Body of pancreas (tissue), 4 donors: ENCODE results near the gene PDK2. TPM values are rescaled to one million over a fixed set of nuclear protein-coding genes. Genes with fewer than 3 reads are reported as not detected.

Experiments used
- ATAC-seq: fragments of 150-250 bp; one replicate; pipeline ENCODE4 v1.9.1; 2016
- DNase-seq, 4 donors: peaks; one replicate each; pipeline ENCODE4 v3.0.0-alpha.2; 2019
- H3K27ac ChIP-seq, 4 donors: fragments of 200-600 bp; sonication (generic); 1 replicate in 3 of 4; 2 replicates in 1 of 4; pipeline versions ENCODE4 v1.5.1 to v1.6.1; 2016 to 2019; ENCODE audit warnings: mild to moderate bottlenecking in 1 of 4, mixed read lengths in 1 of 4, moderate library complexity in 1 of 4
- H3K27me3 ChIP-seq, 2 donors: fragments of 200-600 bp; sonication (generic); one replicate each; pipeline ENCODE4 v1.6.0; 2016; ENCODE audit warnings: mild to moderate bottlenecking in 1 of 2
- H3K36me3 ChIP-seq, 2 donors: fragments of 200-600 bp; sonication (generic); replicated peaks in 1 of 2; 2 replicates each; pipeline ENCODE4 v1.5.1; 2016; ENCODE audit warnings: low read depth in 2 of 2; ENCODE audit not compliant: insufficient read depth in 1 of 2
- H3K4me1 ChIP-seq: fragments of 200-600 bp; sonication (generic); one replicate; pipeline ENCODE4 v1.6.0; 2016
- H3K4me3 ChIP-seq, 2 donors: fragments of 200-600 bp; sonication (generic); 1 replicate in 1 of 2; 2 replicates in 1 of 2; pipeline ENCODE4 v1.5.1; 2016 to 2019
- H3K9me3 ChIP-seq, 3 donors: fragments of 200-600 bp; sonication (generic); 1 replicate in 2 of 3; 2 replicates in 1 of 3; pipeline ENCODE4 v1.5.1; 2016
- CTCF ChIP-seq, 7 experiments: fragments of 450-650 bp in 4 of 7; fragments of 200-600 bp in 3 of 7; sonication (generic) in 3 of 7; IDR thresholded peaks; one replicate each; pipeline ENCODE4 v1.5.1; 2016 to 2019; ENCODE audit warnings: antibody characterized with exemption in 7 of 7
- POLR2A ChIP-seq, 3 donors: fragments of 450-650 bp; IDR thresholded peaks; one replicate each; pipeline ENCODE4 v1.6.1; 2016; ENCODE audit warnings: antibody characterized with exemption in 3 of 3, mild to moderate bottlenecking in 2 of 3
- WGBS, 2 donors: methylation state at CpG; one replicate each; pipeline ENCODE4 v1.1.5; 2017; 5-methylcytosine and 5-hydroxymethylcytosine counted together
- intact Hi-C: fragments of 100-400 bp; cut with DNase I; formaldehyde crosslinking; loops from one replicate; pipeline ENCODE4 v1.15.1; 2023
- total RNA-seq, 2 donors: library from RNA; depleted of rRNA; stranded (reverse); fragments of >200 nt; gene quantifications; one replicate each; pipeline ENCODE4 v1.1.0, GENCODE V29; 2016

Gene PDK2
- total RNA-seq, 2 donors from 2014 or later: 27.0 to 119 TPM

- WGBS, 2 donors: 91 to 96% methylated on average over 11 to 13 of the region's 13 CpGs
- DNase-seq: no peak
- no peaks in the 10 kb centered on the region for H3K9me3 ChIP-seq
- no peak for ATAC-seq
- peaks cover 0 to 2% of the 10 kb centered on the region in 2 donors for H3K36me3 ChIP-seq
- TF ChIP-seq POLR2A (IDR thresholded peaks at IDR 0.05) (no peak), CTCF (IDR thresholded peaks at IDR 0.05) (no peak)
- peaks cover 9% of the 10 kb centered on the region for H3K4me1 ChIP-seq
- no peak overlapping the region for H3K4me3 ChIP-seq
- intact Hi-C loops: no loop called here
- H3K27ac ChIP-seq: no peak overlapping the region
- H3K27me3 ChIP-seq: no peaks in the 10 kb centered on the region
These were observed 27.2 kb upstream of the PDK2 start for GRCh38 chr17:50067996-50068395.

GRCh38 chr17:50070908-50071680 lies 24.1 kb upstream of the PDK2 start:
- 91 to 96% methylated on average over 15 to 16 of the region's 16 CpGs for WGBS, 2 donors
- DNase-seq (no peak), ATAC-seq (no peak)
- Histone ChIP-seq H3K9me3 (no peaks in the 10 kb centered on the region), H3K4me3 (no peak overlapping the region), H3K36me3 (peaks cover 0 to 8% of the 10 kb centered on the region in 2 donors), H3K27ac (no peak overlapping the region), H3K27me3 (no peaks in the 10 kb centered on the region), H3K4me1 (no peaks in the 10 kb centered on the region)
- no peak for TF ChIP-seq CTCF (IDR thresholded peaks at IDR 0.05)
- no peak for TF ChIP-seq POLR2A (IDR thresholded peaks at IDR 0.05)
- intact Hi-C loops: no loop called here

- DNase-seq: no peak
- no peak for ATAC-seq
- Histone ChIP-seq H3K4me3 (no peak overlapping the region), H3K27me3 (no peaks in the 10 kb centered on the region), H3K4me1 (no peaks in the 10 kb centered on the region), H3K36me3 (peaks cover 0 to 8% of the 10 kb centered on the region in 2 donors), H3K27ac (no peak overlapping the region), H3K9me3 (no peaks in the 10 kb centered on the region)
- no peak for TF ChIP-seq POLR2A (IDR thresholded peaks at IDR 0.05)
- no peak for TF ChIP-seq CTCF (IDR thresholded peaks at IDR 0.05)
- 95 to 98% methylated on average over 6 of the region's 6 CpGs for WGBS, 2 donors
- intact Hi-C loops: no loop called here
These were observed 23.5 kb upstream of the PDK2 start for GRCh38 chr17:50071692-50072091.

GRCh38 chr17:50072130-50072529 lies 23.0 kb upstream of the PDK2 start:
- WGBS, 2 donors: 89 to 95% methylated on average over 3 of the region's 3 CpGs

More at GRCh38 chr17:50072130-50072529, 23.0 kb upstream of the PDK2 start:
- no peaks in the 10 kb centered on the region for H3K27me3 ChIP-seq
- no peak for ATAC-seq
- no peaks in the 10 kb centered on the region for H3K4me1 ChIP-seq
- no peaks in the 10 kb centered on the region for H3K9me3 ChIP-seq
- H3K27ac ChIP-seq: no peak overlapping the region
- TF ChIP-seq CTCF (IDR thresholded peaks at IDR 0.05): no peak
- no peak for TF ChIP-seq POLR2A (IDR thresholded peaks at IDR 0.05)
- H3K36me3 ChIP-seq: peaks cover 0 to 8% of the 10 kb centered on the region in 2 donors
- intact Hi-C loops: no loop called here
- H3K4me3 ChIP-seq: no peak overlapping the region
- DNase-seq: no peak
